ENCODE data around the gene C1orf21. TPM values are rescaled to one million over a fixed set of nuclear protein-coding genes. Genes with fewer than 3 reads are reported as not detected.

C1orf21 gene
- total RNA-seq, 4 donors from 2014 or later = 13.1 to 30.6 (median 22.1) TPM

DNA sequence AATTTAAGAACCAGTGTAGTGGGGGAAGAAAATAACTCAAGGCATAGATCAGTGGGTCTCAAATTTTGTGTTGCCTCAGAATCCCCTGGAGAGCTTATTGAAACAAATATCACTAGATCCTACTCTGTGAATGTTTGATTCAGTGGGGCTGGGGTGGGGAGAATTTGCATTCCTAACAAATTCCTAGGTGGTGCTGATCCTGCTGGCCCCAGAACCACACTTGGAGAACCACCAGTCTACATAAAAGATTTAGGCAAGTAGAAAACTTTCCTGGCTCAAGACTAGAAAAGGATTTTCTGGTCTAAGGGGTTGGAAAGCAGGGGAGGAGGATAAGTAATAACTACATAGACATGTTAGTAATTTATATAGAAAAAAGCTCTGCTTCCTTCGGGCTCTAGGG is 34.1 kb upstream of the C1orf21 start:
- TF ChIP-seq CTCF (IDR thresholded peaks at IDR 0.05) (no peak), POLR2A (IDR thresholded peaks at IDR 0.05) (no peak)
- no peaks in the 10 kb centered on the region for H3K27me3 ChIP-seq
- no peak overlapping the region for H3K27ac ChIP-seq
- no peaks in the 10 kb centered on the region for H3K9me3 ChIP-seq
- intact Hi-C loops (cut with DNase I) = no loop called here
- H3K4me1 ChIP-seq = no peaks in the 10 kb centered on the region
- 80 to 94% methylated on average over 1 of the region's 1 CpG for WGBS, 2 donors
- H3K4me3 ChIP-seq (replicated peaks in 1 of 3) = no peak overlapping the region
- no peak for DNase-seq
- no peaks in the 10 kb centered on the region for H3K36me3 ChIP-seq

GRCh38 chr1:184354719-184355118 is 32.1 kb upstream of the C1orf21 start:
- Histone ChIP-seq H3K9me3 (no peaks in the 10 kb centered on the region), H3K4me3 (replicated peaks in 1 of 3) (no peak overlapping the region), H3K4me1 (no peaks in the 10 kb centered on the region), H3K36me3 (no peaks in the 10 kb centered on the region), H3K27me3 (no peaks in the 10 kb centered on the region), H3K27ac (no peak overlapping the region)
- DNase-seq = no peak
- no peak for TF ChIP-seq CTCF (IDR thresholded peaks at IDR 0.05)
- TF ChIP-seq POLR2A (IDR thresholded peaks at IDR 0.05) = no peak
- 85 to 88% methylated on average over 2 of the region's 2 CpGs for WGBS, 2 donors
- intact Hi-C loops (cut with DNase I) = no loop called here

- no peak for DNase-seq
- Histone ChIP-seq H3K27ac (no peak overlapping the region), H3K27me3 (no peaks in the 10 kb centered on the region), H3K36me3 (no peaks in the 10 kb centered on the region), H3K4me3 (replicated peaks in 1 of 3) (no peak overlapping the region), H3K9me3 (no peaks in the 10 kb centered on the region), H3K4me1 (no peaks in the 10 kb centered on the region)
- WGBS, 2 donors = 89 to 95% methylated on average over 2 of the region's 2 CpGs
- intact Hi-C loops (cut with DNase I) = no loop called here
- TF ChIP-seq CTCF (IDR thresholded peaks at IDR 0.05) (no peak), POLR2A (IDR thresholded peaks at IDR 0.05) (no peak)
These were observed 29.9 kb upstream of the C1orf21 start for GRCh38 chr1:184356891-184357290.

DNA sequence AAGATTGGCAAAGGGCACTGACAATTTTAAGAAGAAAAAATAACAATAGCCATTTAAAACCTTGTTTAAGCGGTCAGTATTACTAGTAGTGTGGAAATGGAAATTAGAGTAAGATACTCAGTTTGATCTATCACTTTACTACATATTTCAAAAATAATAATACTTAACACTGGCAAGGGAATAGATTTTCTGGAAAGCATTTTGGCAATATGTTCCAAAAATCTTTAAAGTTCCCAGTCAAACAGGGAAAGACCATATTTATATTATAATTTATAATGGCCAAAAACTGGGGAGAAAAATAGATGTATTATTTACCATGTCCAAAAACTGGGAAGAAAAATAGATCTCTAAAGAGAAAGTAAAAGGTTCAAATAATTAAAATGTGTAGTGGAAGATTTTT is 28.6 kb upstream of the C1orf21 start:
- Histone ChIP-seq H3K36me3 (no peaks in the 10 kb centered on the region), H3K4me1 (no peaks in the 10 kb centered on the region), H3K9me3 (no peaks in the 10 kb centered on the region), H3K27me3 (no peaks in the 10 kb centered on the region), H3K27ac (no peak overlapping the region), H3K4me3 (replicated peaks in 1 of 3) (no peak overlapping the region)
- no peak for TF ChIP-seq POLR2A (IDR thresholded peaks at IDR 0.05)
- WGBS, 2 donors = 90 to 95% methylated on average over 1 of the region's 1 CpG
- intact Hi-C loops (cut with DNase I) = no loop called here
- no peak for DNase-seq

DNA sequence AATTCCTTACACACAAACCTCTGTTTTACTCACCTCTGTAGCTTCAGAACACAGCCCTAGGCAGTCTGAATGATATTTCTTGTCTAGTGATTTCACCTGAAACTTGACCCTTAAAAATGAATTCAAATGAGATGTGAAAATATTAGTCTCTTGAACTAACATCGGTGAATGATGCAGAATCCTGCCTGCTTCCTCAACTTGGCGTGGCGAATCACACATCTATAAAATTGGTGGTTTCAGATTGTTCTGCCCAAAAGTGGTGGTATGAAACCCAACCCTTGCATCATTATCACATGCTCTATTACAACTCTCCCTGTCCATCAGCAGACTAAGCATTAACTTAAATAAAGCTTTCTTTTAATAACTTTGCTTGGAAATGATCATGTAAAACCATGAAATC is 26.9 kb upstream of the C1orf21 start:
- Histone ChIP-seq H3K9me3 (no peaks in the 10 kb centered on the region), H3K36me3 (no peaks in the 10 kb centered on the region), H3K4me3 (replicated peaks in 1 of 3) (no peak overlapping the region), H3K27ac (no peak overlapping the region), H3K27me3 (no peaks in the 10 kb centered on the region), H3K4me1 (no peaks in the 10 kb centered on the region)
- WGBS, 2 donors = 94 to 99% methylated on average over 3 of the region's 3 CpGs
- DNase-seq = no peak
- intact Hi-C loops (cut with DNase I) = no loop called here
- no peak for TF ChIP-seq POLR2A (IDR thresholded peaks at IDR 0.05)
- no peak for TF ChIP-seq CTCF (IDR thresholded peaks at IDR 0.05)

- intact Hi-C loops (cut with DNase I) = no loop called here
- no peaks in the 10 kb centered on the region for H3K27me3 ChIP-seq
- H3K4me1 ChIP-seq = no peaks in the 10 kb centered on the region
- 100% methylated on average over 1 of the region's 1 CpG for WGBS, 2 donors
- H3K27ac ChIP-seq = no peak overlapping the region
- H3K9me3 ChIP-seq = no peaks in the 10 kb centered on the region
- DNase-seq = no peak
- no peak overlapping the region for H3K4me3 ChIP-seq (replicated peaks in 1 of 3)
- no peaks in the 10 kb centered on the region for H3K36me3 ChIP-seq
- TF ChIP-seq CTCF (IDR thresholded peaks at IDR 0.05) (no peak), POLR2A (IDR thresholded peaks at IDR 0.05) (no peak)
These were observed 24.0 kb upstream of the C1orf21 start for GRCh38 chr1:184362876-184363275.

Data from thyroid gland (tissue), 4 donors.